HG03060 (cell line): Measurements from ENCODE around the gene ADGB.

Source experiments
- ATAC-seq: cut with Tn5 transposase; IDR thresholded peaks from one replicate; pipeline ENCODE4 v1.9.1; 2021; ENCODE audit warnings: low read depth, moderate number of reproducible peaks; ENCODE audit not compliant: unreplicated experiment

ADGB gene

DNA sequence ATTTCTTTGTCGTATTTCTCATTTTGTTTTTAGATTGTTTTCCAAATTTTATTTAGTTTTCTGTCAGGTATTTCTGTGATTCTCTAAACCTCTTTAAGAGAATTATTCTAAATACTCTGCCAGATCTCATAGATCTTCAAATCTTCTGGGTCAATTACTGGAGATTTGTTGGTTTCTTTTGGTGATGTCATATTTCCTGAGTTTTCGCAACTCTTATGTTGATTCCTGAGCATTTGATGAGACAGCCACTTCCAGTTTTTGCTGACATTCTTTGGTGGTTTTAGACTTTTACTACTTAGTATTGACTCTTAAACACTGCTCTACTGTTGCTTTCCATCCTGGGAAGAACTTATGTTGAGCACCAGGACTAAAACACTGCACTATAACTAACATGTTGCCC is 21.9 kb downstream of the ADGB start:
- no peak for ATAC-seq

DNA sequence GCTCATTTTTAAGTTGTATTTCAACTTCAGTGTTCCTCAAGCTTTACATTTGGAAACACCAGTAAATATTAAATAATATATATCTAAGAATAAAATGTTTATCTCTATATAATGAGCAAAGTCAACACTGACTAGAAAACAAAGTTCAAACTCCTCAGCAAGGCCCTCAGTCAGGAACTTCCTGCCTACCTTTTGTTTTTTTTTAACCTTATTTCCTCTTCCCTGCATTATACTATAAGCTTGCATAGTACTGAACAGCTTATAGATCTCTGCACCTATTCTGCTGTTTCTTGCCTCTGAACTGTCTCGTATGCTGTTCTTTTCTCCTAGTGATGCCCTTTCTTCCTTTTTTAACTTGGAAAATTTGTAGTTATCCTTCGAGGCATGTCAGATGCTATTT is 29.6 kb downstream of the ADGB start:
- no peak for ATAC-seq

DNA sequence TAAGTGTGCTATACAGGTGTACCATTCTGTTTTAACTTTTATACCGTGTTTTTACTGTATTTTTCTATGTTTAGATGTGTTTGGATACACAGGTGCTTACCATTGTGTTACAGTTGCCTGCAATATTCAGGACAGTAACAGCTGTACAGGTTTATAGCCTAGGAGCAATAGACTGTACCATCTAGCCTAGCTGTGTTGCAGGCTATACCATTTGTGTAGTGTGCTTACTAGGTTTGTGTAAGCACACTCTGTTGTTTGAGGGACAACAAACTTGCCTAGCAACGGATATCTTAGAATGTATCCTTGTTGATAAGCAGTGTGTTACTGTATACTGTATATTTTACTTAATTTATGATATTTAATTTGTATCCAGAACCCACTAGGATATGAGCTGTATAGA is 35.2 kb downstream of the ADGB start:
- ATAC-seq = no peak

- ATAC-seq = no peak
Observed at GRCh38 chr6:146635165-146635564, 36.4 kb downstream of the ADGB start.

GRCh38 chr6:146636481-146636880 is 37.7 kb downstream of the ADGB start:
- no peak for ATAC-seq

DNA sequence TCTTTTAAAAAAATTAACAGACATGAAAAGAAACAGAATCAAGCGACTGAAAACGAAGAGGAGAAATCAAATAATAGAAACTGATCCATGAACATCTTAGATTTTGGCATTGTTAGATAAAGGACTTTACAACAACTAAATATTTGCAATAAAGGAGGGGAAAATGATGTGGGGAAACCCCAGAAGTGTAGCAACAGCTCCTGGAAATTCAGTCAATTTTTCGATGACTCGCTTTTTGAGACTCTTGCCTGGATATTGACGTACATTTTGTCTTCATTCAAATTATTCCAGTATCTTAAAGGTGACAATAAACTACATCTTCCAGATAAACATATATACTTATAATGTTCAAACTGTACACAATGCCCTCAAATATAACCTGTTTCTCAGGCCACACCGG is 44.1 kb downstream of the ADGB start:
- no peak for ATAC-seq

GRCh38 chr6:146650799-146651481 is 52.2 kb downstream of the ADGB start:
- ATAC-seq = no peak

DNA sequence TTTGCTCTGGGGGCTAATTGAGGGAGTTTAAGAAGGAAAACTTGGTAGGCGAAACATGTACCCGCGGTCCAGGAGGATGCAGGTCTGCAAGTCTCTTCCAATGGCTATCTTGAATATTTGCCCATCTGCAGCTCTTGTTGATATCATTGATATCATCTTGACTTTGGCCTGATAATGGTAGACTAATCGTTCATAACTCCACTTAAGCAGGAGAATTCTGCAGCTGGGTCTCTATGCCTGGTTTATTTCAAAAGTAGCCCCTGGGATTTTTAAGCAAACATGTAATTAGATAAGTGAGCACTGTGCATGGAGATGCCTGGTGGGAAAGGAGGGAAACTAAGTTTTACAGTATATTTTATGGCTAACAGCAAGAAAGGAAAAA is 52.7 kb downstream of the ADGB start:
- ATAC-seq = no peak

DNA sequence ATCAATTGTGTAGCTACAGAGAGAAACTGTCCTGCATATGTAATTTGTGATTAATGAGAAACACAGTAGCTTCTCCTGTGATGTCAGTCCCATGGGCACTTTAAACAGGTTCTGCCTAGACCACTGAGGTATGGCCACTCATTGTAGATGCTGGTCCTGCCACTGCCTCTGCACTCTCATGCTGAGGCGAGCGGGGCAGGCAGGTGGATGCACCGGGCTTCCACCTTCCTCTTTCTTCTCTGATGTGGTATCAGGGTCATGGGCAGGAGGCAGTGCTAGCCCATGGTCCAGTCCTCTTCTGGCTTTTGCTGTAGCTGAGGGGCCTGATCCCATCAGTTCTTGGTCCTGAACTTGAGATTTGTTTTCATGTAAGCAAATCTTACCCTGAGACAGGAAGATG is 58.7 kb downstream of the ADGB start:
- ATAC-seq = no peak

- ATAC-seq = no peak
Observed at GRCh38 chr6:146664871-146665360, 66.1 kb downstream of the ADGB start.

- no peak for ATAC-seq
Observed at GRCh38 chr6:146666909-146667308, 68.1 kb downstream of the ADGB start.

DNA sequence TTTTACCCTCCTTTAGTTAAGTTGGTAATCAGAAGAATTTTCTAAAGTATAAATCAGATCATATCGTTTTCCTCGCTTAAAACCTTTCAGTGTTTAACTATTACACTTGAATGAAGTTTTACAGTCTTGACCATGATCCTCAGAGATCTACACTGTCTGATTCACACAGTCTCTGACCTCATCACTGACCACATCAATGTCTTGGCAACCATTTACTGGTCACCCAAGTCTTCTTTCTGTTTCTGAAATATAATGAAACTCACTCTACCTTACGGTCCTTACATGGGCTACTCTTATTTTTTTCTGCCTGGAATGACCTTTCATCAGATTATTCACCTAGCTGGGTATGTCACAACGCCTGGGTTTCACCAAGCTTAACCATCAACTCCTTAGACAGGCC is 71.4 kb downstream of the ADGB start:
- ATAC-seq = no peak

GRCh38 chr6:146673069-146673468 is 74.3 kb downstream of the ADGB start:
- no peak for ATAC-seq

DNA sequence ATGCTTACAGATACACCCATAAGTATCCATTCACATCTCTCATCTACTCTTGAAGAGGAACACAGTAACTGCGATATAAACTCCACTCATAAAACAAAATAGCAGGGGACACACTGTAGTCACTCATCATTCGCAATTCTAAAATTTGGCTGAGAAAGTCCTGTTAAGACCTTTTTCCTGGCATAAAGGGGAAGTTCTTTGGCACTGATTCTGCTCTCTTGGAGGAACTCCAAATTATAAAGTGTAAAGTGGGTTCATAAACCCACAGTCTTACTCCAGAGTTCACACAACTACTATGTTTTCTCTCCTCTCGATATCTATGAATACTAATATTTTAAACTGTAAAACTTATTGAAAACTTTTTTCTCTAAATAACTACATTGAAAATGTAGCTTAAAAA is 80.6 kb downstream of the ADGB start:
- ATAC-seq = no peak

DNA sequence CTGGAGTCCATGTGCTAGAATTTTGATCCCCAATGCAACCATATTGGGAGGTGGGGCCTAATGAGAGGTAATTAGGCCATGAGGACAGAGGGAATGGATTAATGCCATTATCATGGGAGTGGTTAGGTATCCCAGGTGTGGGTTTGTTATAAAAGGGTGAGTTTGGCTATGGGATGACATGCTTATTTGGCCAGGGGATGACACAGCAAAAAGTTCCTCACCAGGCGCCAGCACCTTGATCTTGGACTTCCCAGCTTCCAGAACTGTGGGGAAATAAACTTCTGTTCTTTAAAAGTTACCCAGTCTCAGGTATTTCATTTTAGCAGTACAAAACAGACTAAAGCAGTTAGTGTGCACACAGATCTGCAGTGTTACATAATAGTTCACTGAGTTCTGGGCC is 84.1 kb downstream of the ADGB start:
- ATAC-seq = no peak

- ATAC-seq = no peak
Observed at GRCh38 chr6:146689806-146690205, 91.0 kb downstream of the ADGB start.

GRCh38 chr6:146693342-146693741 is 94.6 kb downstream of the ADGB start:
- ATAC-seq = no peak

- no peak for ATAC-seq
Observed at GRCh38 chr6:146697921-146698320, 99.1 kb downstream of the ADGB start.

DNA sequence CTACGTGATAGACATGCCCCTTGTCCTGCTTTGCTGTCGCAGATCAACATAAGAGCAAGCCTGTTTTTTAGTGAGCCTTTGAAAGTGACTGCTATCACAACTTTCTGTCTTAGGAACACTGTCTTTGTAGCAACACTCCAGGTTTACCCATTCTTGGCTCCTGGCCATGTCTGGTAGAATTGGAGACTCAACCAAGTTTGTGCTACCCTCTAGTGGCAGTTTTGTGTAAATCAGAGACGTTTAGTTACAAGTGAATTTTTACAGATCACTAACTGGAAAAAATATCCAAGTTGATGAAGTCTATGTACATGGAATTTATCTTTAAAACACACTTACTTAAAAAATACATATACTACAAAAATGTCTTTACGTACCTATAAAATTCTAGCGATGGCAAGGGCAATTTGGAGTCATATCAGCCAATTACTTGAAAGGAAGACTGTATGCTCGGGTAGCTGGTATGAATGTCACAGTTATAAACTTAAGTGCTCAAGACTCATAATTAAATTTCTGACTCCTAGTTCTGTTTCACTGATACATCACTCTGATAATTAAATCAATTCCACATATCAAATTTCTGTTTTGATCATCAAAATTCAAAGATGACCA is 101.4 kb downstream of the ADGB start:
- peak; percentile 57 for ATAC-seq

DNA sequence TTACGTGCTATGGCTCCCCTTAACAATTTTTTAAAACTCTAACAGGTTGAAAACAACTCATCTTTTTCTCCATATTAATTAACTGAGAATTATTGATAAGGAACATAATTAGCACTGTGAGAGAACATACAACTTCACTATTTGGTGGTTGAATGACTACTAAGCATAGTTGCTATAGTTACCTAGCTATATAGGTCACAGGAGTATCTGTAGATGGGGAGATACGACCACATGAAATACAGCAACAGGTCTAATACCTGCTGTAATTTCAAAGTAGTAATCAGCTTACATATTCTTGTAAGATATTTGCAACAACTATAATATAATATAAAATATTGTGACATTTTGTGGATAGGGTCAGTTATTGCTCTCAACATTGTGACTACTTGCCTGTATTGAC is 102.9 kb downstream of the ADGB start:
- ATAC-seq = no peak

DNA sequence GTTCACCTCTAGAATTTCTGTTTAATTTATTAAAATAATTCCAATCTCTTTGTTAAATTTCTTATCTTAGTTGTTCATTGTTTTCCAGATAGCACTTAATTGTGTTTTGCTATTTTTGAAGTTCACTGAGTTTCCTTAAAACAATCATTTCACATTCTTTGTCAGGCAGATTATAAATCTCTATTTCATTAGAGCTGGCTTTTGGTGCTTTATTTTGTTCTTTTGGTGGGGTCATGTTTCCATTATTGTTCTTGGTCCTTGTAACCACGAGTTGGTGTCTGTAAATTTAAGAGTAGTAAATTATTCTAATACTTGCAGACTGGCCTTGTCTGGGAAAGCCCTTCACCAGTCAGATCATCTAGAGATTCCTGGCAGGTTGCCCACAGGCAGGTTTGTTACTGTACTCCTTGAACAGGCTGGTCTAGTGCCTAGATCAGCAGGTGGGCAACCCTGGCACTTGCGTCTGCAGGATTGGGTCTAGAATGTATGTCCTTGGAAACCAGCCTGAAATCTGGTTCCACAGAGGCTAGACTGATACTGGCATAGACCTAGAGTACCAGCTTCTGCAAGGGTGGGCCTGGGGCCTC is 110.4 kb downstream of the ADGB start:
- no peak for ATAC-seq

DNA sequence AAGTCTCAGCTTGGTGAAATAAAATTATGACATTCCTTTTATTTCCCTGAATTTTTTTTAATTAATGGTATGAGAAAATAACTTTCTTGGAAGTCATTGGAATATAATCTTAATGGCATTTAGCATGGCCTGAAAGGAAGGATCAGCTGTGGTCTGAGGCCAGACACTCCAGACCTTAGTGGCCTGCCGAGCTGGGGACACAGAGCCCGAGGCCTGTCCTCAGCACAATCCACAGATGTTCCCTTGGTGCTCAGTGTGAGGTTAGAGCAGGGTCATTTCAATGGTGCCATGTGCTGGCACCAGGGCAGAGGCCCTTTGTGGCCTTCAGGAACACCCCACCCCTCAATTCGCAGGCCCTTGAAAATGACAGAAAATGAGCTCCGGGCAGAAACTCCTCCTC is 120.6 kb downstream of the ADGB start:
- no peak for ATAC-seq
